ENCODE measurements around the gene NELL2. TPM values are rescaled to one million over a fixed set of nuclear protein-coding genes. Genes with fewer than 3 reads are reported as not detected.
A peak's percentile ranks its signal among the peaks of the same experiment; 100 is the strongest.

NELL2 gene
- total and polyA plus RNA-seq, 8 donors: 0.41 to 42.5 (median 28.3) TPM

DNA sequence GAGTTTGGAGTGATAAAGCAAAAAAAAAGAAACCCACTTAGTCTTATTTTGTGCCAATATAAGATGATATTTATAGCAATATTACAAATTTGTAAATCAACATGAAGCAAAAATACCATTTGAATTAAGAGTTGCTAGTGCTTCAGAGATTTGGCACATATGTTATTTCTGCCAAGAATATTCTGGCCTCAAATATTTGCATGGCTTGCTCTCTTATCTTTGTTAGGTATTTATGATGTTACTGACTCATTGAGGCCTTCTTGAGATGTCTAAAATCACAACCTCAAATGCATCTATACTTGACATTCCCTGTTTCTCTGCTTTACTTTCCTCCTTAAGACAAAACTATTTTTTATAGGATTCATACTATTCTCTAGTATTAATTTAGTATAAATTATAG lies 301.5 kb downstream of the NELL2 start:
- no peaks in the 10 kb centered on the region for H3K27me3 ChIP-seq
- H3K4me1 ChIP-seq: no peaks in the 10 kb centered on the region
- DNase-seq (no peak), ATAC-seq (peak; percentile 16)
- no peaks in the 10 kb centered on the region for H3K9me3 ChIP-seq
- H3K27ac ChIP-seq: no peak overlapping the region
- intact Hi-C loops (cut with DNase I): no loop called here
- no peak overlapping the region for H3K4me3 ChIP-seq
- TF ChIP-seq CTCF (IDR thresholded peaks at IDR 0.05): no peak
- H3K36me3 ChIP-seq: no peaks in the 10 kb centered on the region

- intact Hi-C loops (cut with DNase I): no loop called here
- Histone ChIP-seq H3K4me3 (no peak overlapping the region), H3K27me3 (no peaks in the 10 kb centered on the region), H3K27ac (no peak overlapping the region), H3K9me3 (no peaks in the 10 kb centered on the region), H3K36me3 (no peaks in the 10 kb centered on the region), H3K4me1 (no peaks in the 10 kb centered on the region)
- TF ChIP-seq CTCF (IDR thresholded peaks at IDR 0.05): no peak
- no peak for DNase-seq
- no peak for ATAC-seq
Measured at GRCh38 chr12:44573723-44574122, 302.4 kb downstream of the NELL2 start.

DNA sequence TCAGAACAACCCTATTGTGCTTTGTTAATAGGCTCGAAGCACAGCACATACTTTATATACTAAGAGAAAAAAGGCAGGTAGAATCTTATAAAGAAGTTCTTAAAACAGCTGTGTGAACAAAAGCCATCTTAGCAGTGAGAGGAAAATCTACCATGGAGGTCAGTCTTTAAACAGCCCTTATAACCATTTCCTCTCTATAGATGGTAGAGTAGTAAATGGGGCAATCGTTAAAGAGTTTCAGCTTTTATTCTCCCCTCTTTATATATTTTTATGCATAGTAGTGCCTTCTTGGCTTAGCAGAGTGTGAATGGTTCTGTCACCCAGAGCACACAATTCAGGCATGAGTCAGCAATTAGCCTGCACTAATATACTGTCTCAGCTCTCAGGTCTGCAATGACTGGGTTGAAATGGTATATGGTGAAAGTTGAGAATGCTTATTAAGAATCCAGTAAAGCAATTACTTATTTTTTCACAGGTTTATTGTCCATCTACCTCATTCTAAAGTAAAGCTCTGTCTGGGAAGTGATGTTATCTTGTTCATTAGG lies 305.0 kb downstream of the NELL2 start:
- H3K9me3 ChIP-seq: no peaks in the 10 kb centered on the region
- H3K27me3 ChIP-seq: no peaks in the 10 kb centered on the region
- H3K36me3 ChIP-seq: no peaks in the 10 kb centered on the region
- intact Hi-C loops (cut with DNase I): no loop called here
- DNase-seq (no peak), ATAC-seq (no peak)
- H3K4me3 ChIP-seq: no peak overlapping the region
- TF ChIP-seq CTCF (IDR thresholded peaks at IDR 0.05): no peak
- H3K4me1 ChIP-seq: no peaks in the 10 kb centered on the region
- no peak overlapping the region for H3K27ac ChIP-seq

GRCh38 chr12:44570036-44570583 lies 306.0 kb downstream of the NELL2 start:
- no peak for TF ChIP-seq CTCF (IDR thresholded peaks at IDR 0.05)
- Histone ChIP-seq H3K4me1 (no peaks in the 10 kb centered on the region), H3K9me3 (no peaks in the 10 kb centered on the region), H3K4me3 (no peak overlapping the region), H3K27me3 (no peaks in the 10 kb centered on the region), H3K36me3 (no peaks in the 10 kb centered on the region), H3K27ac (no peak overlapping the region)
- DNase-seq: no peak
- intact Hi-C loops (cut with DNase I): no loop called here
- ATAC-seq: no peak

DNA sequence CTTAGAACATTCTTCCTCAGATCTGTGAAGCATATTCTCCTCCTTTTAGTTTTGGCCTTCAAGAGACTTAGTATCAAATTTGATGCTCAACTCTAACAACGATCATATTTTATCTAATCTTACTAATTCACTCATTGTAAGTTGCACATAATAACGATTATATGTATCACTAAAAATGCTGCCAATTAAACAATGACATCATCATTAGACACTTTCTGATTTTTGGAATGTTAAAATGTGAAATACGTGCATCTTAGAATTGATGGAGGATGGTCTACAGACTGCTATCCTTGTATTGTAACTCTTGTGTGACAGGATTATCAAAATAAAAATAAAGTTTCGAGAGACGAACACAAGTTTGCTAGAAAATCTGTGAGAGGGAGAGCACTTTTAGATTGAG lies 311.0 kb downstream of the NELL2 start:
- Histone ChIP-seq H3K4me3 (no peak overlapping the region), H3K36me3 (no peaks in the 10 kb centered on the region), H3K9me3 (peaks cover 0 to 8% of the 10 kb centered on the region in 2 donors), H3K27me3 (no peaks in the 10 kb centered on the region), H3K27ac (no peak overlapping the region), H3K4me1 (no peaks in the 10 kb centered on the region)
- TF ChIP-seq CTCF (IDR thresholded peaks at IDR 0.05): no peak
- intact Hi-C loops (cut with DNase I): no loop called here
- ATAC-seq: no peak
- DNase-seq: no peak

Measured in left lung (tissue), 10 donors.